GM21528 (cell line): Measurements from ENCODE around the gene IL36A.

Source experiments
- ATAC-seq: cut with Tn5 transposase; IDR thresholded peaks from one replicate; pipeline ENCODE4 v1.9.1; 2021; ENCODE audit warnings: mild to moderate bottlenecking, moderate library complexity; ENCODE audit not compliant: unreplicated experiment, low FRiP score

Gene IL36A

GRCh38 chr2:113005030-113005509 is at the start of gene IL36A:
IL36A (plus strand) TSS chr2:113005459; CDS start chr2:113005872, 413 bp downstream.
- ATAC-seq: no peak

- ATAC-seq: no peak
Measured at GRCh38 chr2:112957511-112957910, 47.7 kb upstream of the IL36A start.

- ATAC-seq: no peak
Measured at GRCh38 chr2:112958428-112959108, 46.7 kb upstream of the IL36A start.

DNA sequence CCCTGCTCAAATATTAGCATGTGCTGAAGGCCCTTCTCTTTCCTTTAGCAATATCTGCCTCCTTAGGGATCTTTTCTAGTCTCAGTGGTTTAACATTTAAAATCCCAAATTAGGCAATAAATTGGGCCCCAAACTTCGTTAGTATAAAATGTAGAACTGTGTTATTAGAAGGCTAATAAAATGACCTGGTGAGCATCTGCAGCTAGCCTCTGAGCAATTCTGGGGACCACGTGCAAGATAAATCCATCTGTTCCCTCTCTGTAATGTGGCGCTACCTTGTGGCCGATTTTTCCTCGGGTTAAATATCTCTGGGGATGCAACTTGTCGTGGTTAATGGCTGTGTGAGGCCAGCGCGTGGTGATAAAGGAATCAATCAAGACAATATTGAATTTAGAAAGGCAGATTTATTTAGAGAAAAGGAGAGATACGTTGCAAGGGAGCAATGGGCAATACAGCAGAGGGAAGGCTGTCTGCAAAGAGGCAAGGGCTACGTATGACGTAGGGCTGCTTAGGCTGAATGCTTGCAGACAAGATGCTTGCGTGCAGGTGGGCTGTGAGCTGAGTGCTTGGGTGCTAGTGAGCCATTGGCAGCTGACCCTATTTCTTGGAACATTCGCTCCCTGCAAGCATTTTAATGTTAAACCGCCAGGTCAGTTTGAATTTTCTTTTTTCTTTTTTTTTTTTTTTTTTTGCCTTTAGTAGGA is 46.0 kb upstream of the IL36A start:
- no peak for ATAC-seq

- no peak for ATAC-seq
Measured at GRCh38 chr2:112960230-112960825, 44.9 kb upstream of the IL36A start.

DNA sequence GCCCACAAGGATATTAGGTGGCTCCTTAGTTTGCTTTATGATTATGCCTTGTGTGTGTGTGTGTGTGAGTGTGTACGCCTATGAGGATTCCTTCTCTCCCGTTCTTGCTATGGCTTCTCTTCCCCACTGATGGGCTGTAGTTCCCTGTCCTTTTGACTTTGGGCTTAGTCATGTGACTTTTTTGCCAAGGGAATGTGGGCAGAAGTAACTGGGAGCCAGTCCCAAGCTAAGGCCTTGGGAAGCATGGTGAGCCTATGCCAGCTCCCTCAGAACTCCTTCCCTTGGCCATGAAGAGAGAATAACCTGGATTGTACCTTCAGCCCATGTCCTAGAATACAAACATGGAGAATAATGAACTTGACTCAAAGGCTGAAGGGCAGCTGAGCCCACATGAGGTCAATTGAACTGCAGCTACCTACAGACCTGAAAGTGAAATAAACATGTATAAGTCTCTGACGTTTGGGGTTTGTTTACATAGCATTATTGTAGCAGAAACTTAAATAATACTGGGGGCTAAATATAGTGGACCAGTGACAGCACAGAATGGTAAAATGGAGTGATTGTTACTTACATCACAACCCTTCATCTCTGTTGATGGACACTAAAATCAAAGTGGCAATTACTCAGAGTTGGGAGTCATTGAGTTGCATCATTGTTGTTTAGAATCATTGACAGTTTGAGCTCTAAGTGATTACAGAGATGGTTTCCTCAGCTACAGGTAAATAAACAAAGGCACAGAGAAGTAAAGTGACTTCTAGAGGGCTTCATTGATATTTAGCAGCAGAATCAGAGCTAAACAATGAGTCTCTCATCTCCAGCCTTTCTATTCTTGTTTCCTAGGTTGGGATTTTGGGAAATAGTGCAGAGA is 42.7 kb upstream of the IL36A start:
- no peak for ATAC-seq

DNA sequence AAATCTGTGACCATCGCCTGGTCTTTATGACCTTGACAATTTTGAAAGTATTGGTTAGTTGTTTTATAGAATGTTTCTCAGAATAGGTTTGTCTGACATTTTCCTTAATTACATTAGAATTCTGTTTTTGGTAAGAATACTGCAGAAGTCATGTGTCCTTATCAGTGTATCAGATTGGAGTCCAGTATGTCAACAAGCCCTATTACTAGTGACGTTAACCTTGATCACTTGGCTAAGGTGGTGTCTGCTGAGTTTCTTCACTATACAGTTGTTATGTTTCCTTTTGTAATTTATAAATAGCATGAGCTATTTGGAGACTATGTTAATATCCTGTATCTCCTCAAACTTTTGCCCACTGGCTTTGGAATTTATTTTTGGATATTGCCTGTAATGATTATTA is 38.2 kb upstream of the IL36A start:
- ATAC-seq: no peak

DNA sequence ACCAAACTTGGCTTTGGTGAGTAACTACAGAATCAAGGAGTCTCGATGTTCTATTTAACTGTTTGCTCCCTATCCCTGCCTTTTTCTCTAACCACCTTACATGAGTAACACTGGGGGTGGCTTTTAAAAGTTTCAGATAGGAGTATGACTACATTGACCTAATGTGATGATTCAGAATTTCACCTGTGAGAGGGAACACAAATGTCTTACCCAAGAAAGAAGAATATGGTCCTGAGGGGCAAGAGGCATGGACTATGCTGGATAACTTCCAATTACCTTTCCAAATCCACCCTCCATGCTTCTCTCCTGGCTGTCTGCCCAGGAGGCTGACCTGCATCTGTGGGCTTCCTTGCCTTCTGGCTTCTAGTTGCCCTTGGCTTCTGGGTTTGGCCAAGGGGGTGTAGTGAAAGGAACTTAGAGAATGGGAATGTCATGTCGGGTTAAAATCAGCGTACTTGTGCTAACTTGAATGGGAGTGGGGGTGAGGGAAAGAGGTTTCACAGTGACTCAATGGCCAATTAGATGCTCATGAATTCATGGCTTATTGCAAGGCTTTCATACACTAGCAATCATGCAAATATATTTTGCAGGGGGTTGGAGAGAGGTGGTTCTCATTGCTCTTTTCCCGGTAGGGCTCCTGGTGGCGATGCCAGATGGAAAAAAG is 32.7 kb upstream of the IL36A start:
- ATAC-seq: no peak

DNA sequence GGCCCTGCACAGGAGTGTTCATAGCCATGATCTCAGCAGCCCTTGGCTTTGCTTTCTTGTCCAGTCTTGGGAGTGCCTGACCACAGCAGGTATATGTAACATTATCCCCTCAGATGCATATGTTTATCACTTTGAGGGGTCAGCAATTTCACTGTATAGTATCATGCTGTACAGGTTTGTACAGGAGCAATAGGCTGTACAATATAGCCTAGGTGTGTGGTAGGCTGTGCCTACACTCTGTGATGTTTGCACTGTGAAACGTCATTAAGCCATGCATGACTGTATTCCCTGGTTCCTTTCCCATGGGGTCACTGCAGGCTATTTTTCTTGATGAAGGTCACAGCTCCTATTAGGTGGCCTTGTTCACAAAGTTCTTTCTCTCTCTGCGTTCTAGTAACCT is 32.1 kb upstream of the IL36A start:
- ATAC-seq: no peak

DNA sequence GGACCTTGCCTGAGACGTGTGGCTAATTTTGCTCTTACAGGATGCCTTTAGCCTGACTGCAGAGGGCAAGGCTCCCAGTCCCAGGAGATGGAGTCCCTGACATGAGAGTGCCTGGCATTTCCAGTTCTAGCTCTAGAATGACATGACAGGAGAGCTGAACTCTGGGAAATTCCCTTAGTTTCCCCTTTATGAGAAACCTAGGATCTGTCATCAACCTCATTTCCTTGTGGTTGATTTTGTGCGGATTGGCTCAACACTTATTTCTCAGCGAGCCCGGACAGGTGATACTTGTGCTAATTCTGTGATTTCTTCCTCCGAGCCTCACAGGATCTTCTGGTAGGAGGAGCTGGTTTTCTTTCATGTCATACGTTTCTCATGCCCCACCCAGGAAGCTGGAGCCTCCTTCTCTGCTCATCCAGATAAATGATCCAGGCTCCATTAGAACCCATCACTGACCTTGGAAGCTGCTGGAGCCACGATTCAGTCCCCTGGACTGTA is 27.7 kb upstream of the IL36A start, which contains the start of gene IL36G:
TSS of gene IL36G (plus strand) at position 448 of the 498 bp plus-strand sequence. CDS start 633 bp downstream, outside the sequence.
- ATAC-seq: no peak

DNA sequence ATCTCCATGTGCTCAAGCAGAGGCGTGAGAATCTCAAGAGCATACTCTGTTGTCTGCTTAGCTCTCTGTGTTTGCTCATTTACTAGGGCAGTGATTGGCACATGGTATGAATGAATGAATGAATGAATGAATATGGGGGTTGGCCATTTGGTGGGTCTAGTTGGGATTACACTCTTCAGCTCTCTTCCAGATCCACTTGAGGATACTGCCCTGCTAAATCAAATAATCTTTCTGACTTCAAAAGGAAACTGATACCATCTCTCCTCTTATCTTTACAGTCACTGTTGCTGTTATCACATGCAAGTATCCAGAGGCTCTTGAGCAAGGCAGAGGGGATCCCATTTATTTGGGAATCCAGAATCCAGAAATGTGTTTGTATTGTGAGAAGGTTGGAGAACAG is 25.5 kb upstream of the IL36A start:
- ATAC-seq: no peak

DNA sequence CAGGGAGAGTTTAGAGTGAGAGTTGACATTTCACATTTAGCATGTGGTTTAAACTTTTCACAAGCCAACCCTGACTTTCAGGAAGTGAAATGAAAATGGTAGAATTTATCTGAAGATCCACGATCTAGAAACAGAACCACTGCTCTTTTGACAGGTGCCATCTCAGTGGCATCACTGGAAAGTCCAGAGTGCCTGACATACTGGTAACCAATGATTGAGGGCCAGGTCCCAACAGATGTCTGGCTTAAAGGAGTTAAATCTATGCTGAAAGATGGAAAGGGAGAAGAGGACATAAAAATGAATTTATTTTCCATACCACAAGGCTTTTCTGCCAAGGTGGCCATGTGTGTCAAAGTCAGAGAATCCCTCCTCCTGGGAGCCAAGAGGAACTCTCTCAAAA is 24.7 kb upstream of the IL36A start:
- no peak for ATAC-seq

GRCh38 chr2:112985090-112985489 is 20.2 kb upstream of the IL36A start:
- ATAC-seq: no peak

GRCh38 chr2:112989611-112990010 is 15.6 kb upstream of the IL36A start:
- no peak for ATAC-seq

- no peak for ATAC-seq
Measured at GRCh38 chr2:112993831-112994230, 11.4 kb upstream of the IL36A start.

- ATAC-seq: no peak
Measured at GRCh38 chr2:112994648-112995047, 10.6 kb upstream of the IL36A start.

DNA sequence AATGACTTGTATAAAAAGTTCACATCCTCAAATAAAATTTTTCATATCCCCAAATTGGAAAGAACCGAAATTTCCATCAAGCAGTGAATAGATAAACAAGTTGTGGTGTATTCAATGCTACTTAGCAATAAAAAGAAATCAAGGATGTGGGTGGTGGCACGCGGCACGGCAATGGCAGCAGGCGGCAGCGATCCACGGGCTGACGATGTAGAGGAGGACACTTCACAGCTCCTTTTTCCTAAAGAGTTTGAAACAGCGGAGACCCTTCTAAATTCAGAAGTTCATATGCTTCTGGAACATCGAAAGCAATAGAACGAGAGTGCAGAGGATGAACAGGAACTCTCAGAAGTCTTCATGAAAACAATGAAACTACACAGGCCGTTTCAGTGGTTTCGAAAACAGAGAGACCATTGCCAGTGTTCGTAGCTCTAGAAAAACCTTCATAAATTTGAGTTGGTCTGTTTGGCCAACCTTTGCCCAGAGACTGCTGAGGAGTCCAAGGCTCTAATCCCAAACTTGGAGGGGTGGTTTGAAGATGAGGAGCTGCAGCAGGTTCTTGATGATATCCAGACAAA is 9.8 kb upstream of the IL36A start:
- ATAC-seq: no peak

- ATAC-seq: no peak
Measured at GRCh38 chr2:112996635-112997034, 8.6 kb upstream of the IL36A start.

- ATAC-seq: no peak
Measured at GRCh38 chr2:112997151-112997550, 8.1 kb upstream of the IL36A start.

DNA sequence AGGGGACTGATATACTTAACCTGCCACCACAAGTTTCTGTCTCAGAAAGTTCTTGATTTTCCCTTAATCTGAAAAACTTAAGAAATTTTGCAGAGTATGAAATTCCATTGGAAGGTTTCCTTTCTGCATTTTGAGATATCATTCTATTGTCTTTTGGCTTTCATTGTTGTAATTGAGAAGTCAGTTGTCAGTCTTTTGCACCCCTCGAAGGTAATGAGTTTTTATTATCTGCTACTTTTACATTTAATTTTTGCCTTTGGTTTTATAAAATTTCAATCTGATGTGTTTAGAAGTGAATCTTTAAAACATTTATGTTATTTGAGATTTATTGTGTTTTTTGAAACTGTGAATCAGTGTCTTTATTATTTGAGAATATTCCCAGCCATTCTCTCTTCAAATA is 4.8 kb upstream of the IL36A start:
- ATAC-seq: no peak
